ENCODE results near the gene RICTOR. TPM values are rescaled to one million over a fixed set of nuclear protein-coding genes. Genes with fewer than 3 reads are reported as not detected.

RICTOR gene
- total and polyA plus RNA-seq, 2 of the 4 experiments (the other 2 are of a cell fraction) = 4.1 to 35.7 TPM

DNA sequence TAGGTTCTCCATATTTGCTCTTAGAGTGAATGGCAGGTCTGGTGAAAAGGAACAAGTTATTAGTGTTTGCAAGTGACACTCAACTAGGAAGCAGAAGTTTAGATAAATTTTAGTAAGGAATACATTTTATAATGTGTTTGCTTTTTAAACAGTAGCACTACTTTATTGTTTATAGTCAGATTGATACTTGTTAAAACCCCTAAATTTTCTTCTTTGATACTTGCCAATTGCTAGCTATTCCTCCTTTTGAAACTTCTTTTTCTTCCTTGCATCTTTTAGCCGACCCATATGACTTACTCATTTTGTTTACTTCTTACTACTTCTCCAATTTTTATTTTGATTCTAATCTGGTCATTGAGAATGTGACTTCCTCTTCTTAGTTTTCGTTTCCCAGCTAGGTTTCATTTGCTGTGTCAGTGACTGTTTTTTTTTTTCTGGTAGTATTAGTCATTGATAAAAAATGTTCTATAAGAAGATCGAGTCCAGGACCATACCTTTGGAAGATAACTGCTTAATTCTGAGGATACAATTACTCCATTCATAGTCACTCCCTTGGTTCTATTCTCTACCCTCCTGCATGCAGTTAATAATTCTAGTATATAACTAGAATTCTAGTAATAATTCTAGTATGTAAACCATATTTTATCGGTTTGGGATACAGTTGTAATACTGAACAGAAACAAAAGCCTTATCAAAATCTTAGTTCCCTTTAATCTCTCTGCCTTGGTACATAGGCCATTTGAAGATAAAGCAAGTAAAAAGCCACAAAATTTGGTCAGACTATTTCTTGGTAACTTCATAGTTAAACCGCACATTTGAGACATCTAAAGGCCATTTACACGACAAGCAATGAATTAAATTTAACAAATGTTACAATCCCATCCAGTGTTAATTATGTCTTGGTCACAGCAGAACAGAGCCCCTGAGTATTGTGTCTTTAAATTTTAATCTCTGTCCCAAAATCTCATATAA, 2.8 kb upstream of the RICTOR start (continued):
- TF ChIP-seq CEBPB (IDR thresholded peaks at IDR 0.05; ENCODE audit: low read depth, low read length) (no peak), MXI1 (IDR thresholded peaks at IDR 0.05; ENCODE audit: borderline replicate concordance, low read depth, low read length) (no peak), RAD21 (IDR thresholded peaks at IDR 0.05; ENCODE audit: low read length) (no peak)
